Heart left ventricle (tissue), 13 donors: Measurements from ENCODE around the gene RRBP1.

Source experiments
- POLR2A ChIP-seq, 2 donors: fragments of 450-650 bp; IDR thresholded peaks; one replicate each; pipeline ENCODE4 v1.6.1; 2017; ENCODE audit warnings: antibody characterized with exemption in 2 of 2, mild to moderate bottlenecking in 2 of 2, moderate library complexity in 2 of 2
- TF ChIP-seq, protein P1 (sequence below), 12 donors: fragments of 200-600 bp; sonication (generic) in 4 of 12; IDR thresholded peaks; one replicate each; pipeline versions ENCODE4 v1.5.0 to v1.8.0; 2018 to 2022; ENCODE audit warnings: antibody characterized with exemption in 12 of 12, mild to moderate bottlenecking in 5 of 12
- donor health status: ischemic (EF 13 %, LVEDD 7.1; RV severe dilation, severe dysfunction).
- donor health status: DM: no; HTN: yes; CAD: no.
- donor health status: DM: no; HTN: no; CAD: no.
- donor health status: ischemic (EF 25% LVEDD 6.9; RV normal size, moderate dysfunction).
- donor health status: ischemic (EF 25% LVEDD 5.7; RV mildly dilated, moderate dysfunction).
- donor health status: ischemic (EF 35%, LVEDD 5.7; RV mildly dilated, moderate dysfunction).
- donor health status: nonischemic (EF 11% LVEDD 7.7; RV severe dilation, severe dysfunction).
- donor health status: DM: yes; HTN: yes; CAD: no.
- donor health status: PGD.
- donor health status: ischemic (EF 29% LVEDD 5.4; RV normal size, mild dysfunction).
- donor health status: nonischemic (EF 23%, LVEDD 6.1; RV moderate dilation, normal function).

DNA sequence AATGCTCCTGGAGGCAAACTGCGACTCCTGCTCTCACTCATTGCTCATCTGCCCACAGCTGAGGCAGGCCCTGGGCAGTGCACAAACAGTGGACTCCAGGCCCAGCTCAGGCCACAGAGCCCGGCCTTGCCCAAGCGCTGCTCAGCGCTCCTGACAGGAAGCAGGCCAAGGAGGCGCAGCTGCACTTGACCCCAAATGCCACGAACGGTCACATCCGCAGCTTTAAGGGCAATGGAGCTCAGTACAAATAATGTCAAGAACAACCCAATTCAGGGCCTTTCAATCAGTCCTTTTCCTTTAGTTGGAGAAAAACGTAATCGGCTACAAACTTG lies 33.8 kb downstream of the RRBP1 start:
- TF ChIP-seq, protein P1, sequence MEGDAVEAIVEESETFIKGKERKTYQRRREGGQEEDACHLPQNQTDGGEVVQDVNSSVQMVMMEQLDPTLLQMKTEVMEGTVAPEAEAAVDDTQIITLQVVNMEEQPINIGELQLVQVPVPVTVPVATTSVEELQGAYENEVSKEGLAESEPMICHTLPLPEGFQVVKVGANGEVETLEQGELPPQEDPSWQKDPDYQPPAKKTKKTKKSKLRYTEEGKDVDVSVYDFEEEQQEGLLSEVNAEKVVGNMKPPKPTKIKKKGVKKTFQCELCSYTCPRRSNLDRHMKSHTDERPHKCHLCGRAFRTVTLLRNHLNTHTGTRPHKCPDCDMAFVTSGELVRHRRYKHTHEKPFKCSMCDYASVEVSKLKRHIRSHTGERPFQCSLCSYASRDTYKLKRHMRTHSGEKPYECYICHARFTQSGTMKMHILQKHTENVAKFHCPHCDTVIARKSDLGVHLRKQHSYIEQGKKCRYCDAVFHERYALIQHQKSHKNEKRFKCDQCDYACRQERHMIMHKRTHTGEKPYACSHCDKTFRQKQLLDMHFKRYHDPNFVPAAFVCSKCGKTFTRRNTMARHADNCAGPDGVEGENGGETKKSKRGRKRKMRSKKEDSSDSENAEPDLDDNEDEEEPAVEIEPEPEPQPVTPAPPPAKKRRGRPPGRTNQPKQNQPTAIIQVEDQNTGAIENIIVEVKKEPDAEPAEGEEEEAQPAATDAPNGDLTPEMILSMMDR (IDR thresholded peaks at IDR 0.05), result no peak
- no peak for TF ChIP-seq POLR2A (IDR thresholded peaks at IDR 0.05)
